CD4-positive, alpha-beta T cell treated with Interleukin-17A for 1 hour (primary cell): ENCODE data around the gene SAMHD1.
A peak's percentile ranks its signal among the peaks of the same experiment; 100 is the strongest.
"Not testable (repeated sequence)": the region's sequence is repeated elsewhere in the genome, so short reads cannot be mapped to it uniquely, and the experiment has no call there.

Experiments
- DNase-seq: peaks from one replicate; pipeline ENCODE4 v3.0.0-alpha.2; 2020

The SAMHD1 gene

DNA sequence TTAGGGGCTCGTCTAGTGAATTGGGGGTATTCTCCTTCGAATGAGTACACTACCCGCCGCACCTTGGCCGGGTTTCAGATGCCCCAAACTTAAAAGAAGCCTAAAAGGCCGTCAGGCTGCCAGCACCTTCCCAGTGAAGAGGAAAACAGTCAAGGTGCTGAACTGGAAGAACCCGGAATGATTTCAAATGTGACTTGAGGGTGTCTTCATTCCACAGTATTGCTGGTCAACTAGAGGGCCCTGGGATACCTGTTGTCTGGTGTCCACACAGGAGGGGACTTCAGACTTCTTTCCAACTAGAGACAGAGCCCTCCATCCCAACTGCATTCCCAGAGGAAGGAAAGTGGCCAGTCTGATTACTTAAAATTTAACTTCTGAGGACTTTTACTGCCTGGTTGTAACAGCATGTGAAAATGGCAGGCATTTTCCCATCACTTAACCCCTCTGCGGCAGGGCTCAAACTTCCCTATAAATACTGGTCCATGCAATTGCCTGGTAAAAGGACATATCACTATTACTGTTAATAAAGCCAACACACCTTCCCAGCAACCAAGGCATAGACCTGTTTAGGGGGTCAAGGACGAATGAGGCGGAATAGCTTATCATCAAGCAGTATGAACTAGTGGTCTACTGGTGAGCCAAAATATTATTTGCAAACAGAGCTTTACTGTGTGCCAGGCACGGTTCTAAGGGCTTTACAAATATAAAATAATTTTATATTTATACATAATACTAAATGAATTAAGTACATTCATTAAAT lies 651 bp upstream of the SAMHD1 start:
- no peak for DNase-seq

DNA sequence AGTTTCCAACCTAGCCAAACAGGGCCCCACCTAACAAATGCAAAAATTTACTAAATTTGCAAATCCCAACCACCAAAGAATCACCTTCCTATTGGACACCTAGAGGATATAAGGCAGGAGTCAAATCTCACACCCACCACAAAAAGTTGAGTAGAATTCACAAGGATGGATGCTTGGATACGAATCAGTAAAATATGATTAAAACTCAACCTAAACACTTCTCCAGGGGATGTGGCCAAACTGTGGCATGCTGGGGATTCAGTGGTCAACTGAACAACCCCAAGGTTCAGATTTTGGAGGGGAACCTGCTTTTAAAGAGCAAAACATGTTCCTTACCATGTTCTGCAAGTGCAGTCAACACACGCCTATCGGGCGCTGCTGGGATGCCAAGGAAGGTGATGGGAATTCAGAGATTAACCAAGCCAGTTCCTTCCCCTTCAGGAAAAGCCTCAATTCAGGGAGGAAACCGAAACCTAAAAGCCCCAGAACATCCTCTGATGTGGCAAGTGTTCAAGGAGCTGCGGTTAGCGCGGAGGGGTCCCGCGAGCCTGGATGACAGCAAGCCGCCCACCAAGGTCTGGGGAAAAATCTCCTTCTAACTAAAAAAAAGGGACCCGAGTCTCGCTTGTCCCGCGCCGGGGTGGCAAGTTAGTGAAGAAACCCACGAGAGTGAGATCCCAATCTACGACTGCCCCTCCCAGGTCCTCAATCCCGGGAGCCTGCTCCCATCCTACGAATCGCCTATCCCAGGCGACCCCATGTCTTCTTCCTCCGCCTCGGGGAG lies 902 bp downstream of the SAMHD1 start:
- DNase-seq, result peak; percentile 65

DNA sequence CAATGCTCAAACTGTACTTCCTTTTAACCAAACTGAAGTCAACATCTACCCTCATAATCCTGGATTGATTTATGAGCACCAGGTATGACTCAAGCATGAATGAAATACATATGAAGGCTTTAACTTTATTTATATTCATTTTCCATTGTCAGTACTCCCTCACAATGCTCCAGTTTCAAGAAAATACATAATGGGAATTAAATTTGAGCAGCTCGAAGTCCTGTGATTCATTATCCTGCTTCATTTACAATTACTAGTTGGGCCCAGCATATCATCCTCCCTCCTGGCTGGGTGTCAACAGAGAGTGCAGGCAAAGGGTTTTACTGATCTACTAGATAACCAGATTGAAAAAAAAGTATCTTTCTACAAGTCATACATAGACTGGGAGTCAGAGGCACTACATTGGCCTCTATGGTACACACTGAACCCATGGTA lies 10.1 kb downstream of the SAMHD1 start:
- no peak for DNase-seq

DNA sequence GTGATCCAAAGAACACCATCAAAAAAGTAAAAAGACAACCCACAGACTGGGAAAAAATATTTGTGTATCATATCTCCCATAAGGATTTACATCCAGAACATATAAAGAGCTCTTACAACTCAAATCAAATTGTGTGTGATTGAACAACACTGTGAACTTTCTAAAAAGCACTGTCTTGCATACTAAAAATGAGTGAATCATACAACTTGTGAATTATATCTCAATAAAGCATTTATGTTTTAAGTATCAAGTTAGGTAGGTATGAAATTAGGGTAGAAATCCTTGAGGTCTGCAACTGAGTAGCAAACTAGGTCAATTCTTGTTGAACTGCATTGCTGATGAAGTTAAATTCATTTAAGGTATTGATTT lies 14.1 kb downstream of the SAMHD1 start:
- DNase-seq, result no peak

DNA sequence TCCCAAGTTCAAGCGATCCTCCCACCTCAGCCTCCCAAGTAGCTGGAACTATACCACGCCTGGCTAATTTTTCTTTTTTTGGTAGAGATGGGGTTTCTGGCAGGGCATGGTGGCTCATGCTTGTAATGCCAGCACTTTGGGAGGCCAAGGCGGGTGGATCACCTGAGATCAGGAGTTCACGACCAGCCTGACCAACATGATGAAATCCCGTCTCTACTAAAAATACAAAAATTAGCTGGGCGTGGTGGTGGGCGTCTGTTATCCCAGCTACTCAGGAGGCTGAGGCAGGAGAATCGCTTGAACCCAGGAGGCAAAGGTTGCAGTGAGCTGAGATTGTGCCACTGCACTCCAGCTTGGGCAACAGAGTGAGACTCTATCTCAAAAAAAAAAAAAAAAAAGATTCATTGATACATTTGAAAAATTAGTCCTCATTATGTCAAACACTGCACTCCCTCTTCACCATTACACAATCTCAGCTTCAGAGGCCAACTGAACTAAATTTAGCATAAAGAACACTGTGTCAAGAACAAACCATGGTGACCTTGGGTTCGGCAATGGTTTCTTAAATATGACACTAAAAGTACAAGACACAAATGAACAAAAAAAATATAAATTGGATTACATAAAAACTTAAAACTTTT lies 14.6 kb downstream of the SAMHD1 start:
- DNase-seq, result not testable (repeated sequence)

DNA sequence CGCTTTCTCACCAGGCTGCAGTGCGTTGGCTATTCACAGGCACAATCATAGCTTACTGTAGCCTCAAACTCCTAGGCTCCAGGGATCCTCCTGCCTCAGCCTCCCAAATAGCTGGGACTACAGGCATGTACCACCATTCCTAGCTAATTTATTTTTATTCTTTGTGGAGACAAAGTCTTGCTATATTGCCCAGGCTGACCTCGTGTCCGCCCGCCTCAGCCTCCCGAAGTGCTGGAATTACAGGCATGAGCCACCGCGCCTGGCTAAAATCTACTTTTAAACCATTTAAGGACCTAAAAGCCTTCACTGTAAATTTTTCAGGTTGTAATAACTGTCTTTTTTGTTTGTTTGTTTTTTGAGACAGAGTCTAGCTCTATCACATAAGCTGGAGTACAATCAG lies 15.2 kb downstream of the SAMHD1 start:
- no peak for DNase-seq

DNA sequence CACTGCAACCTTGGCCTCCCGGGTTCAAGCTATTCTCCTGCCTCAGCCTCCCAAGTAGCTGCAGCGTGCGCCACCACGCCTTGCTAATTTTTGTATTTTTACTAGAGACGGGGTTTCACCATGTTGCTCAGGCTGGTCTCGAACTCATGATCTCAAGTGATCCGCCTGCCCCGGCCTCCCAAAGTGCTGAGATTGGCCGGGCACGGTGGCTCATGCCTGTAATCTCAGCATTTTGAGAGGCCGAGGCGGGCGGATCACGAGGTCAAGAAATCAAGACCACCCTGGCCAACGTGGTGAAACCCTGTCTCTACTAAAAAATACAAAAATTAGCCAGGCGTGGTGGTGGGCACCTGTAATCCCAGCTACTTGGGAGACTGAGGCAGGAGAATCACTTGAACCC lies 17.9 kb downstream of the SAMHD1 start:
- not testable (repeated sequence) for DNase-seq

DNA sequence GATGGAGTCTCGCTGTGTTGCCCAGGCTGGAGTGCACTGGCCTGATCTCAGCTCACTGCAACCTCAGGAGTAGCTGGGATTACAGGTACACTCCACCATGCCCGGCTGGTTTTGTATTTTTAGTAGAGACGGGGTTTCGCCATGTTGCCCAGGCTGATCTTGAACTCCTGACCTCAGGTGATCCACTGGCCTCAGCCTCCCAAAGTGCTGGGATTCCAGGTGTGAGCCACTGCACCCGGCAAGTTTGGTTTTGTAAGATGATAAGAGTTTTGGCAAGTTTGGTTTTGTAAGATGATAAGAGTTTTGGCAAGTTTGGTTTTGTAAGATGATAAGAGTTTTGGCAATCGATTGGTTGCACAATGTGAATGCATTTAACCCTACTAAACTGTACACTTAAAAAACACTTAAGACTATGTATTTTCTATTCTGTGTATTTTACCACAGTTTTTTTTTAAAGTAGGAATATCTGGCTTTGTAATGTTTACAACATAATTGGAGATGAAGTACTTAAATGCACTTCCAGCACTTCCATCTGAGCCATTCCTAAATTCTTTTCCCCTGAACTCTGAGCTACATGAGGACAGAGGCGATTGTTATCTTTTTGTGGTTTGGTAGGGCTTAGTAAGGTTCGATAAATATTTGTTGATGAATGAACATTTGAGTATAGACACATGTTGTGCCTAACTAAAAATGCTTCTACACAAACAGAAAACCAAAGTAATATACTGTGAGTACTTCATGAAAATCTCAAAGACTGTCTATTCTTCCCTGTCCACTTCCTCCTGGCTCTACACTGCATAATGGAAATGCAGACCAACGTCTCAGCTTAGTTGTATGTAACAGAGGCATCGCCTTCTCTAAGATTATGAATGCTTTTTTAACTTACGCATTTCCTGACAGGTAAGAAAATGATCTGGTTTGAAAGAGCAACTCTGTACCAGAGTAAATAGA lies 18.8 kb downstream of the SAMHD1 start:
- DNase-seq, result no peak

DNA sequence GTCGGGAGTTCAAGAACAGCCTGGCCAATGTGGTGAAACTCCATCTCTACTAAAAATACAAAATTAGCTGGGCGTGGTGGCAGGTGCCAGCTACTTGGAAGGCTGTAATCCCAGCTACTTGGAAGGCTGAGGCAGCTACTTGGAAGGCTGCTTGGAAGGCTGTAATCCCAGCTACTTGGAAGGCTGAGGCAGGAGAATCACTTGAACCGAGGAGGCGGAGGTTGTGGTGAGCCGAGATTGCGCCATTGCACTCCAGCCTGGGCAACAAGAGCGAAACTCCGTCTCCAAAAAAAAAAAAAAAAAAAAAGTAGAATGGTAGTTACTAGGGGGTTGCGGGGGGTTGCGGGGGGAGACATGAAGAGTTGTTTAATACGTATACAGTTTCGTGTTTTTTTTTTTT lies 19.4 kb downstream of the SAMHD1 start:
- DNase-seq, result not testable (repeated sequence)

DNA sequence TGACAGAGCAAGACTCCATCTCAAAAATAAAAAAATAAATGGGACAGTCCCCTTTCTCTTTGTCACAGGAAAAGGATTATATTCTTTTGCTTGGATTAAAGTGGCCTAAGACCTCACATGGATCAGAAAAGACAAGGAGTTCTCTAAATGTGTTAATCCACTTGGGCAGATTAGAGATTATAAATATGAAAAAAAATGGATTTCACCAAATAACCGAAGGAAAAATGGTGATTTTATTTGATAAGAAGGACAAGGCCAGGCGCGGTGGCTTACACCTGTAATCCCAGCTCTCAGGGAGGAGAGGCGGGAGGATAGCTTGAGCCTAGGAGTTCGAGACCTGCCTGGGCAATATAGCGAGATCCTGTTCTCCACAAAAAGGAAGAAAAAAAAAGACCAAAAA lies 21.8 kb downstream of the SAMHD1 start:
- DNase-seq, result no peak

DNA sequence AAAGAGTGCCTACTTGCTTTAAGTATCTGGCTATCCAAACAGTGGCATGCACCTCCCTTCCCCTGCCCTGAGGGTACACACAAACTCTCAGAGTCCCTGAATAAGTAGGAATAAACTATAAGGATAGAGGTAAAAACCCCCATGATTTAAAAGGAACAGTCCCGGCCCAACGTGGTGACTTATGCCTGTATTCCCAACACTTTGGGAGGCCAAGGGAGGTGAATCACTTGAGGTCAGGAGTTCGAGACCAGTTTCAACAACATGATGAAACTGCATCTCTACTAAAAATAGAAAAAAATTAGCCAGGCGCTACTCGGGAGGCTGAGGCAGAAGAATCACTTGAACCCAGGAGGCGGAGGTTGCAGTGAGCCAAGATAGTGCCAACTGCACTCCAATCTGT lies 22.2 kb downstream of the SAMHD1 start:
- DNase-seq, result no peak

DNA sequence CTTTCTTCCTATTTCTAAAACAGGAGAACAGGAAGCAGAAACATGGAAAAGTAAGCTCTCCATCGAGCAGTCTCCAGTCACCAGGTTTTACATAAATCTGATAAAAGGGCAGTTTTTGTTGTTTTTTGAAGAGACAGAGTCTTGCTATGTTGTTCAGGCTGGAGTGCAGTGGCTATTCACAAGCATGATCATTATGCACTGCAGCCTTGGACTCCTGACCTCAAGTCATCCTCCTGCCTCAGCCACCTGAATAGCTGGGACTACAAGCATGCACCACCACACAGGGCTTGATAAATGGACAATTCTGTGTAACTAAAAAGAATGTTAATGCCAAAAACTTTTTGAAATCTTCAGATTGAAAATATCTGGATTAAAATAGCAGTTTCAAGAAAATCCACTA lies 23.8 kb downstream of the SAMHD1 start:
- no peak for DNase-seq

DNA sequence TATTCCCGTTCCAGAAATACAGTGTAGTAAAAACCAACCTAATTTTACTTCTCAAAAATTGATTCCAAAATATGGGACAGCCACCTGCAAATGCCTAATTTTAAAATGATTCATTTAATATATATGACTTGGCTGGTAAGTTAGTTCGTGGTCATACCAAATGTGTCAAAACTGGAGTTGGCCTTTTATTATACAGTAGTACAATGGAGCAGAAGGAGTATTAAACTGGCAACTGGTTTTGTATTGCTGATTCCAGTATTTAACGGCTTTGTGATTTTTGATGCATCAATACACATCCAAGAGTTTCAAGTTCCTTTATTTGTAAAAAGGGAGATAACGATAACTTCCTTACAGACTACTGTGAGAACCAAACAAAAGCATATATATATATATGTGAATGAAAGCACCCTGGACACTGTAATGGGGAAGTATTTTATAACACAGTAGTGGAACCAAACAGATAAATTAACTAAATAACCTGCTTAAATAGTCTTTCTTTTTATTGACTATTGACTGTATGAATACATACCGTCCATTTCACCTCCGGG lies 24.8 kb downstream of the SAMHD1 start:
- DNase-seq, result no peak

DNA sequence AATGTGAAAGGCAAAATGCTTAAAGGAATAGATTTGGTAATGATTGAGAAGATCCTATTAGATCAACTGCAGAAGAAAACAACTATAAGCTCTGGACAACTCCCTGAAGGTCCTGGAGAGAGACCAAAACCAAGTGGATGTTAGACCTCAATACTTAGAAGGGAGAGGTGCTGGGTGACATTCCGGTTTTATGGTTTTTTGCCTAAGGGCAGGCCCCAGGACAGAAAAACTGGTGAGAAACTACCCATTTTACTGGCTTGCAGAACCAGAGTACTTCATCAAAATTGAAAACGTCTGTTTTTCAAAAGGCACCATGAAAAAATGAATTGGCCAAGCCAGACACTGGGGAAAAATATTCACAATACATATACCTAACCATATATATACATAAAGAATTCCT lies 26.3 kb downstream of the SAMHD1 start:
- no peak for DNase-seq

DNA sequence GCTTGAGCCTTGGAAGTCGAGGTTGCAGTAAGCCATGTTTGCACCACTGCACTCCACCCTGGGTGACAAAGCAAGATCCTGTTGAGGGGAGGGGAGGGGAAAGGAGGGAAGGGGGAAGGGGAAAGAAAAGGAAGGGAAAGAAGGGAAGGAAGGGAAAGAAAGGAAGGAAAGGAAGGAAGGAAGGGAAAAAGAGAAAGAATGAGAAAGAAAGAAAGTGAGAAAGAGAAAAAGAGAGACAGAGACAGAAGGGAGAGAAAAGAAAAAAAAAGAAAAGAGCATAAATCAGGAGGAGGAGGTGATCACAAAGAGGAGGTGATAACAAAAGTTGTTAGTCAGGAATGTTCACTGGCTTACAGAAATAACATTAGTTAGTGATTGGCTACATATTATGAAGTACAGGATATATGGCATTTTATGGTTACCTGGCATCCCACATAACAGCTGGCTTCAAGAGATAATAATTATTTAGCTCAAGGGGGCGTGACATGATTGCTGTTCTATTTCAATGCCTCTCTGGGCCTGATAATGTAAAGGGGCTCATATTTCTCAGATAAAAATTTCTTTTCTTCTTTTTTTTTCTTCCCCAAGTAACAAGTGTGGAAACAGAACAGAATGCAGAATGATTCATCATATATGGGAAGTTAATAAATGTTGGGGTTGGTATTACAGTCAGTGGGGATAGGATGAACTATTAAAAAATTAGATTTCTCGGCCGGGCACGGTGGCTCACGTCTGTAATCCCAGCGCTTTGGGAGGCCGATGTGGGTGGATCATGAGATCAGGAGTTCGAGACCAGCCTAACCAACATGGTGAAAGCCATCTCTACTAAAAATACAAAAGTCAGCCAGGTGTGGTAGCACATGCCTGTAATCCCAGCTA lies 27.1 kb downstream of the SAMHD1 start:
- no peak for DNase-seq

DNA sequence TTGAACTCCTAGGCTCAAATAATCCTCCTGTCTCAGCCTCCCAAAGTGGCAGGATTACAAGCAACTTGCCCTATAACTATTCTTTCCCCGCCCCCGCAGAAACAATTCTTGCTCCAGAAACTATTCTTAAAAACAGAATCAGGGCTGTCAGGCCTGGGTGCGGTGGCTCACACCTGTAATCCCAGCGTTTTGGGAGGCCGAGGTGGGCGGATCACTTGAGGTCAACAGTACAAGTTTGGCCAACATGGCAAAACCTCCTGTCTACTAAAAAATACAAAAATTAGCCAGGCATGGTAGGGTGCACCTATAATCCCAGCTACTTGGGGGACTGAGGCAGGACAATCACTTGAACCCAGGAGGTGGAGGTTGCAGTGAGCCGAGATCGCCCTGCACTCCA lies 31.2 kb downstream of the SAMHD1 start:
- no peak for DNase-seq

DNA sequence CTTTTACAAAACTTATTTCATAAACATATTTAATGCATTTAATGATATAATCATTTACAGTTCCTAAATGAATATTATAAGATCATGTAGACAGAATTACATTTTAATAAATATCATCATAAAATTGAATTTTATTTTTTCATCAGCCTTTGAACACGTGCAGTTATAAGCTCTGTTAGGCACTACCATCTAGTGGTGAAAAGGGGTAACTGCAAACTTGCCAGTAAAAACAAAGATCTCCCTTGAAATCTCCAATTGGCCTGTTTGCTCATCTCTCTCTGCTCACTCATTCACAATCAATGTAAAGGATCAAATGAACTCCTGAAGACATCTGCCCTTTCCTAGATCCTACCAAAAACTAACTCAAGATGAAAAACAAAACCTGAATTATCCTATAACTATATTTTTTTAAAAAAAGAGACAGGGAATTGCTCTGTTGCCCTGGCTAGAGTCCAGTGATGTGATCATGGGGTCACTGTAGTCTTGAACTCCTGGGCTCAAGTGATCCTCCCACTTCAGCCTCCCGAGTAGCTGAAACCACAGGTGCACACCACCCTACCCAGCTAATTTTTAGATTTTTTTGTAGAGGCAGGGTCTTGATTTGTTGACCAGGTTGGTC lies 31.7 kb downstream of the SAMHD1 start:
- peak; percentile 77 for DNase-seq

DNA sequence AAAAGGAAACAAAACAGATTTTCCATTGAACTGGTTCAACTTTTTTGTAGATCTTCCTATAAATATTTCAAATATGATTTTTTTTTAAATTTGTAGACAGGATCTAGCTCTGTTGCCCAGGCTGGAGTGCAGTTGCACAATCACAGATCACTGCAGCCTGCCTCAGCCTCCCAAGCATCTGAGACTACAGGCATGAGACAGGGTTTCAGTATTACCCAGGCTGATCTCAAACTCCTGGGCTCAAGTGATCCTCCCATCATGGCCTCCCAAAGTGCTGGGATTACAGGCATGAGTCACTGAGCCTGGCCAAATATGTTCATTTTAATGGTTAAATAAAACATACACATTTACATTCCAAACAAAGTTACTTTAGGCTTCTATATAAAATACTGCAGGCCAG lies 33.6 kb downstream of the SAMHD1 start:
- no peak for DNase-seq

DNA sequence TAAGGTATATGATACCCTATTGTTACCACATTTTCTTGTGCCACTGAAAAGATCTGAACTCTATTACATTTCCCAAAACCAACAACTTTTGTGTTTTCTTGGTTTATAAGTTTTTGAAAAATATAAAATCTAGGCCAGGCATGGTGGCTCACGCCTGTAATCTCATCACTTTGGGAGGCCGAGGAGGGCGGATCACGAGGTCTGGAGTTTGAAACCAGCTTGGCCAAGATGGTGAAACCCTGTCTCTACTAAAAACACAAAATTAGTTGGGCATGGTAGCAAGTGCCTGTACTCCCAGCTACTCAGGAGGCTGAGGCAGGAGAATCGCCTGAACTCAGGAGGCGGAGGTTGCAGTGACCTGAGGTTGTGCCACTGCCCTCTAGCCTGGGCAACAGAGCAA lies 34.3 kb downstream of the SAMHD1 start:
- DNase-seq, result no peak

DNA sequence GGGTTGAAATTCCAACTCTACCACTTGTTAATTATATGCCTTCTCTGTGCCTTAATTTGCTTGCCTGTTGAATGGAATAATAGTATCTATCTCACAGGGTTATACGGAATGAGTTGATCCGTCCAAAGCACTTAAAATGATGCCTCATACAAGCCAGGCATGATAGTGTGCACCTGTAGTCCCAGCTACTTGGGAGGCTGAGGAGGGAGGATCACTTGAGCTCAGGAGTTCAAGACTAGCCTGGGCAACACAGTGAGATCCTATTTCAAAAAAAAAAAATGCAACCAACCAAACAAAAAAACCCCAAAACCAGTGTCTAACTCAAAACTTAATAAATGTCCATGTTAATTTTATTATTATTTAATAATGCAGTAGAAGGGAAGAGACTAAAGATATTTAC lies 35.3 kb downstream of the SAMHD1 start:
- no peak for DNase-seq

DNA sequence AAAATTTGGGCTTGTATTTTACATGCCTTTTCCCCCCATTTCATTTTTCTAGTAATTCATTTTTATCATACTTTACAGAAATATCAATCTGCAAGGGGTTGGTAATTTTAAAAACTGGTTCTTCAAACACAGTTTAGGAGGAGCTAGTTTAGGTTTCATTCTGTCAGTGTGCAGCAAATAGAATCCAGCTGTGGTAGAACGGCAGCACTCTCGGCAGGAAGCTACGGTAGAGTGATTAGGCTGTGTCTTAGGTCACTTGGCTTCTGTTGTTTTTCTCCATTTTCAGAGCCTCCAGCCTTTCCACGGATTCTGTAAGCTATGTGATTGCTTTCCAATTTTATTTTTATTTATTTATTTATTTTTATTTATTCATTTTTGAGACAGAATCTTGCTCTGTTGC lies 42.9 kb downstream of the SAMHD1 start:
- DNase-seq, result no peak
